Measurements from ENCODE around the gene ADGRF3. TPM values are rescaled to one million over a fixed set of nuclear protein-coding genes. Genes with fewer than 3 reads are reported as not detected.

Gene ADGRF3
- total RNA-seq, 1 donor from 2014 or later, result 0.56 TPM

GRCh38 chr2:26283606-26284005 is 63.0 kb downstream of the ADGRF3 start:
- Mint-ChIP-seq H3K27ac (ENCODE audit: unreplicated experiment) (no peak overlapping the region), H3K27me3 (ENCODE audit: unreplicated experiment) (no peaks in the 10 kb centered on the region), H3K4me1 (ENCODE audit: unreplicated experiment) (no peaks in the 10 kb centered on the region), H3K4me3 (ENCODE audit: unreplicated experiment) (no peak overlapping the region), H3K9me3 (ENCODE audit: unreplicated experiment) (no peaks in the 10 kb centered on the region), H3K36me3 (ENCODE audit: unreplicated experiment) (peaks cover 47% of the 10 kb centered on the region)
- no peak for DNase-seq (ENCODE audit: extremely low spot score, unreplicated experiment)
- TF ChIP-seq CTCF (IDR thresholded peaks at IDR 0.05), result no peak

DNA sequence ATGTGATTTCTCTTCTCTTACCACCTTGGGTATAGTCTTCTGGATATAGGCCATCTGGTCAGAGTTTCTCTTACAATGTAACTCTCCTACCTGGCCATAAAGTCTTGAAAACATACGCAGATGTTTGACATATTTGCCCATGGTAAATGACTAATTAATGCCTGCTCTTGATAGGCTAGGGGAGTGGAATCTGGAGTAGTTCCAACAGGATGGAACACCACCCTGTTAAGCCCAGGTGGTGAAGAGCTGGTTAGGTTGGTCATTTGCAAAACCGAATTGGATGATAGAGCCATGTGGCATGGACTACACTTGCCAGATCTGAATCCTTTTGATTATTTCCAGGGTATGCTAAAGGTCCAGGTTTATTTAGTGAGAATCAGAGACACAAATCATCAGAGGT is 65.4 kb downstream of the ADGRF3 start:
- no peaks in the 10 kb centered on the region for H3K27me3 Mint-ChIP-seq (ENCODE audit: unreplicated experiment)
- no peak overlapping the region for H3K4me3 Mint-ChIP-seq (ENCODE audit: unreplicated experiment)
- peaks cover 56% of the 10 kb centered on the region for H3K36me3 Mint-ChIP-seq (ENCODE audit: unreplicated experiment)
- no peak for DNase-seq (ENCODE audit: extremely low spot score, unreplicated experiment)
- TF ChIP-seq CTCF (IDR thresholded peaks at IDR 0.05), result no peak
- no peak overlapping the region for H3K27ac Mint-ChIP-seq (ENCODE audit: unreplicated experiment)
- H3K4me1 Mint-ChIP-seq (ENCODE audit: unreplicated experiment), result no peaks in the 10 kb centered on the region
- H3K9me3 Mint-ChIP-seq (ENCODE audit: unreplicated experiment), result no peaks in the 10 kb centered on the region

DNA sequence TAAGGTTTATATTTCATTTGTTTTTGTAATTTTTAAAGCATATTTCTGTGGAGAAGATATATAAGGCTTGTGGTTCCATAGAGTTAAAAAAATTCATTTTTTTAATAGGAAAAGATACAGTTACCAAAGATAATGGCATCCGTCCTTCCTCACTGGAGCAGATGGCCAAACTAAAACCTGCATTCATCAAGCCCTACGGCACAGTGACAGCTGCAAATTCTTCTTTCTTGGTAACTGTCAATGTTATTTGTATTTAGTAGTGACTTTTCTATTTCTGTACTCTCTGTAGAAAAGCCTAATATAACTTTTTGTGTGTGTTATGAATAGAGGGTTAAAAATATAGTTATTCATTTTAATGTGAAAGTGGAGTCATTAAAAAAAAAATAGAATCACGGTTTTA is 66.7 kb downstream of the ADGRF3 start:
- DNase-seq (ENCODE audit: extremely low spot score, unreplicated experiment), result no peak
- no peaks in the 10 kb centered on the region for H3K4me1 Mint-ChIP-seq (ENCODE audit: unreplicated experiment)
- H3K36me3 Mint-ChIP-seq (ENCODE audit: unreplicated experiment), result peaks cover 54% of the 10 kb centered on the region
- no peak for TF ChIP-seq CTCF (IDR thresholded peaks at IDR 0.05)
- no peaks in the 10 kb centered on the region for H3K9me3 Mint-ChIP-seq (ENCODE audit: unreplicated experiment)
- H3K27me3 Mint-ChIP-seq (ENCODE audit: unreplicated experiment), result no peaks in the 10 kb centered on the region
- H3K4me3 Mint-ChIP-seq (ENCODE audit: unreplicated experiment), result no peak overlapping the region
- H3K27ac Mint-ChIP-seq (ENCODE audit: unreplicated experiment), result no peak overlapping the region

GRCh38 chr2:26276484-26277227 is 69.9 kb downstream of the ADGRF3 start:
- Mint-ChIP-seq H3K4me1 (ENCODE audit: unreplicated experiment) (peaks cover 9% of the 10 kb centered on the region), H3K4me3 (ENCODE audit: unreplicated experiment) (no peak overlapping the region), H3K27ac (ENCODE audit: unreplicated experiment) (no peak overlapping the region), H3K36me3 (ENCODE audit: unreplicated experiment) (peaks cover 39% of the 10 kb centered on the region), H3K9me3 (ENCODE audit: unreplicated experiment) (no peaks in the 10 kb centered on the region), H3K27me3 (ENCODE audit: unreplicated experiment) (no peaks in the 10 kb centered on the region)
- TF ChIP-seq CTCF (IDR thresholded peaks at IDR 0.05), result no peak
- no peak for DNase-seq (ENCODE audit: extremely low spot score, unreplicated experiment)

- H3K4me3 Mint-ChIP-seq (ENCODE audit: unreplicated experiment), result no peak overlapping the region
- no peak for DNase-seq (ENCODE audit: extremely low spot score, unreplicated experiment)
- no peaks in the 10 kb centered on the region for H3K27me3 Mint-ChIP-seq (ENCODE audit: unreplicated experiment)
- H3K27ac Mint-ChIP-seq (ENCODE audit: unreplicated experiment), result peak overlapping the region; percentile 83
- no peak for TF ChIP-seq CTCF (IDR thresholded peaks at IDR 0.05)
- H3K4me1 Mint-ChIP-seq (ENCODE audit: unreplicated experiment), result peaks cover 9% of the 10 kb centered on the region
- peaks cover 30% of the 10 kb centered on the region for H3K36me3 Mint-ChIP-seq (ENCODE audit: unreplicated experiment)
- H3K9me3 Mint-ChIP-seq (ENCODE audit: unreplicated experiment), result no peaks in the 10 kb centered on the region
These were observed 72.5 kb downstream of the ADGRF3 start for GRCh38 chr2:26274058-26274613.

All from osteocyte (in vitro differentiated cells).